ENCODE data around the gene CDH4. TPM values are rescaled to one million over a fixed set of nuclear protein-coding genes. Genes with fewer than 3 reads are reported as not detected.
A peak's percentile ranks its signal among the peaks of the same experiment; 100 is the strongest.

The CDH4 gene
- total RNA-seq, 1 experiment from 2014 or later, result 5.3 TPM

- TF ChIP-seq CREB1 (CRISPR knock-in tag; IDR thresholded peaks at IDR 0.05), result no peak
- TF ChIP-seq MAX (CRISPR knock-in tag; IDR thresholded peaks at IDR 0.05), result no peak
- no peak for TF ChIP-seq SP1 (CRISPR knock-in tag; conservative IDR thresholded peaks at IDR 0.05)
- no peak for TF ChIP-seq NFATC4 (CRISPR knock-in tag; IDR thresholded peaks at IDR 0.05)
- TF ChIP-seq, protein P1, sequence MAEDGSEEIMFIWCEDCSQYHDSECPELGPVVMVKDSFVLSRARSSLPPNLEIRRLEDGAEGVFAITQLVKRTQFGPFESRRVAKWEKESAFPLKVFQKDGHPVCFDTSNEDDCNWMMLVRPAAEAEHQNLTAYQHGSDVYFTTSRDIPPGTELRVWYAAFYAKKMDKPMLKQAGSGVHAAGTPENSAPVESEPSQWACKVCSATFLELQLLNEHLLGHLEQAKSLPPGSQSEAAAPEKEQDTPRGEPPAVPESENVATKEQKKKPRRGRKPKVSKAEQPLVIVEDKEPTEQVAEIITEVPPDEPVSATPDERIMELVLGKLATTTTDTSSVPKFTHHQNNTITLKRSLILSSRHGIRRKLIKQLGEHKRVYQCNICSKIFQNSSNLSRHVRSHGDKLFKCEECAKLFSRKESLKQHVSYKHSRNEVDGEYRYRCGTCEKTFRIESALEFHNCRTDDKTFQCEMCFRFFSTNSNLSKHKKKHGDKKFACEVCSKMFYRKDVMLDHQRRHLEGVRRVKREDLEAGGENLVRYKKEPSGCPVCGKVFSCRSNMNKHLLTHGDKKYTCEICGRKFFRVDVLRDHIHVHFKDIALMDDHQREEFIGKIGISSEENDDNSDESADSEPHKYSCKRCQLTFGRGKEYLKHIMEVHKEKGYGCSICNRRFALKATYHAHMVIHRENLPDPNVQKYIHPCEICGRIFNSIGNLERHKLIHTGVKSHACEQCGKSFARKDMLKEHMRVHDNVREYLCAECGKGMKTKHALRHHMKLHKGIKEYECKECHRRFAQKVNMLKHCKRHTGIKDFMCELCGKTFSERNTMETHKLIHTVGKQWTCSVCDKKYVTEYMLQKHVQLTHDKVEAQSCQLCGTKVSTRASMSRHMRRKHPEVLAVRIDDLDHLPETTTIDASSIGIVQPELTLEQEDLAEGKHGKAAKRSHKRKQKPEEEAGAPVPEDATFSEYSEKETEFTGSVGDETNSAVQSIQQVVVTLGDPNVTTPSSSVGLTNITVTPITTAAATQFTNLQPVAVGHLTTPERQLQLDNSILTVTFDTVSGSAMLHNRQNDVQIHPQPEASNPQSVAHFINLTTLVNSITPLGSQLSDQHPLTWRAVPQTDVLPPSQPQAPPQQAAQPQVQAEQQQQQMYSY (CRISPR knock-in tag; IDR thresholded peaks at IDR 0.05), result no peak
- no peak for TF ChIP-seq CBFB (CRISPR knock-in tag; IDR thresholded peaks at IDR 0.05; ENCODE audit: low read depth)
- no peak for TF ChIP-seq RELA (CRISPR knock-in tag; IDR thresholded peaks at IDR 0.05; ENCODE audit: borderline replicate concordance)
- ATAC-seq (no peak), DNase-seq (ENCODE audit: low spot score) (peak; percentile 6)
- POLR2A ChIA-PET, result no interaction called here
- Mint-ChIP-seq H3K9me3 (0 out of 2 replicates have a peak, but pooled peaks cover 3% of the 10 kb centered on the region), H3K27me3 (ENCODE audit: low read depth) (no peaks in the 10 kb centered on the region), H3K4me3 (no peak overlapping the region), H3K4me1 (peaks cover 14% of the 10 kb centered on the region), H3K27ac (no peak overlapping the region), H3K36me3 (peaks cover 8% of the 10 kb centered on the region)
- CTCF ChIA-PET, result no interaction called here
These were observed 697.3 kb downstream of the CDH4 start for GRCh38 chr20:61949363-61949713.

GRCh38 chr20:61949714-61950640, 697.9 kb downstream of the CDH4 start:
- Mint-ChIP-seq H3K9me3 (0 out of 2 replicates have a peak, but pooled peaks cover 3% of the 10 kb centered on the region), H3K27ac (no peak overlapping the region), H3K36me3 (peaks cover 8% of the 10 kb centered on the region), H3K4me3 (no peak overlapping the region), H3K4me1 (peaks cover 16% of the 10 kb centered on the region), H3K27me3 (ENCODE audit: low read depth) (no peaks in the 10 kb centered on the region)
- DNase-seq (ENCODE audit: low spot score) (no peak), ATAC-seq (no peak)
- CTCF ChIA-PET, result interaction anchor here (1.3 kb wide), 1 partner anchor 54 kb away, joined by 4 read pairs; no protein-coding TSS in a partner anchor
- TF ChIP-seq FOXK1 (CRISPR knock-in tag; IDR thresholded peaks at IDR 0.05) (no peak), SMAD3 (CRISPR knock-in tag; IDR thresholded peaks at IDR 0.05; ENCODE audit: borderline replicate concordance) (no peak), ZNF416 (CRISPR knock-in tag; IDR thresholded peaks at IDR 0.05) (no peak), ZNF423 (CRISPR knock-in tag; IDR thresholded peaks at IDR 0.05) (no peak), ZBTB21 (CRISPR knock-in tag; IDR thresholded peaks at IDR 0.05; ENCODE audit: borderline replicate concordance) (no peak), NR1H2 (CRISPR knock-in tag; IDR thresholded peaks at IDR 0.05) (no peak), TEAD1 (CRISPR knock-in tag; IDR thresholded peaks at IDR 0.05) (no peak), PREB (CRISPR knock-in tag; IDR thresholded peaks at IDR 0.05; ENCODE audit: borderline replicate concordance) (no peak), TP53 (CRISPR knock-in tag; IDR thresholded peaks at IDR 0.05) (no peak), E2F4 (CRISPR knock-in tag; IDR thresholded peaks at IDR 0.05; ENCODE audit: borderline replicate concordance, low read depth) (no peak)
- TF ChIP-seq, protein P1 (CRISPR knock-in tag; IDR thresholded peaks at IDR 0.05), result no peak
- POLR2A ChIA-PET, result no interaction called here
